Skeletal muscle satellite cell (primary cell): ENCODE measurements around the gene TTLL12.

Source experiments
- H3K27me3 ChIP-seq: 2 replicates; pipeline ENCODE4 v1.7.0; 2013; ENCODE audit warnings: low read length; ENCODE audit not compliant: control insufficient read depth, insufficient read depth
- H3K36me3 ChIP-seq: 2 replicates; pipeline ENCODE4 v1.7.0; 2013; ENCODE audit warnings: mild to moderate bottlenecking, control low read depth, low read length; ENCODE audit not compliant: insufficient read depth
- H3K4me1 ChIP-seq: 2 replicates; pipeline ENCODE4 v1.7.0; 2013; ENCODE audit warnings: low read length; ENCODE audit not compliant: control insufficient read depth, insufficient read depth
- H3K4me2 ChIP-seq: 2 replicates; pipeline ENCODE4 v1.7.0; 2013; ENCODE audit warnings: mild to moderate bottlenecking, low read length
- H3K4me3 ChIP-seq: 2 replicates; pipeline ENCODE4 v1.7.0; 2013; ENCODE audit warnings: low read length
- H3K9ac ChIP-seq: 2 replicates; pipeline ENCODE4 v1.7.0; 2013; ENCODE audit warnings: mild to moderate bottlenecking, low read depth, low read length, moderate library complexity
- H3K9me3 ChIP-seq: replicated peaks from 2 replicates; pipeline ENCODE4 v1.7.0; 2013; ENCODE audit warnings: mild to moderate bottlenecking, control low read depth, low read length

The TTLL12 gene

GRCh38 chr22:43205261-43205691 lies 18.3 kb upstream of the TTLL12 start:
- Histone ChIP-seq H3K27me3 (peaks cover 10% of the 10 kb centered on the region), H3K4me2 (no peak overlapping the region)

GRCh38 chr22:43203471-43203981 lies 16.6 kb upstream of the TTLL12 start:
- no peak overlapping the region for H3K9ac ChIP-seq
- H3K4me3 ChIP-seq, result no peak overlapping the region
- no peaks in the 10 kb centered on the region for H3K36me3 ChIP-seq
- no peak overlapping the region for H3K4me2 ChIP-seq
- peaks cover 16% of the 10 kb centered on the region for H3K27me3 ChIP-seq
- H3K4me1 ChIP-seq, result no peaks in the 10 kb centered on the region
- no peaks in the 10 kb centered on the region for H3K9me3 ChIP-seq

More at GRCh38 chr22:43205261-43205691, 18.3 kb upstream of the TTLL12 start:
- no peak overlapping the region for H3K9ac ChIP-seq
- no peak overlapping the region for H3K4me3 ChIP-seq
- H3K4me1 ChIP-seq, result no peaks in the 10 kb centered on the region
- H3K9me3 ChIP-seq, result no peaks in the 10 kb centered on the region
- no peaks in the 10 kb centered on the region for H3K36me3 ChIP-seq

- H3K36me3 ChIP-seq, result no peaks in the 10 kb centered on the region
- no peaks in the 10 kb centered on the region for H3K4me1 ChIP-seq
- no peak overlapping the region for H3K4me2 ChIP-seq
- no peak overlapping the region for H3K4me3 ChIP-seq
- peaks cover 20% of the 10 kb centered on the region for H3K27me3 ChIP-seq
- no peaks in the 10 kb centered on the region for H3K9me3 ChIP-seq
- H3K9ac ChIP-seq, result no peak overlapping the region
Observed at GRCh38 chr22:43202756-43203410, 15.9 kb upstream of the TTLL12 start.

- Histone ChIP-seq H3K4me2 (no peak overlapping the region), H3K9ac (no peak overlapping the region), H3K4me3 (no peak overlapping the region), H3K4me1 (peaks cover 3% of the 10 kb centered on the region), H3K27me3 (peaks cover 24% of the 10 kb centered on the region), H3K36me3 (no peaks in the 10 kb centered on the region), H3K9me3 (no peaks in the 10 kb centered on the region)
Observed at GRCh38 chr22:43202326-43202725, 15.4 kb upstream of the TTLL12 start.

GRCh38 chr22:43201486-43202219 lies 14.7 kb upstream of the TTLL12 start:
- H3K4me1 ChIP-seq, result peaks cover 9% of the 10 kb centered on the region
- H3K4me3 ChIP-seq, result no peak overlapping the region
- H3K27me3 ChIP-seq, result peaks cover 29% of the 10 kb centered on the region
- no peaks in the 10 kb centered on the region for H3K9me3 ChIP-seq
- H3K4me2 ChIP-seq, result no peak overlapping the region
- no peak overlapping the region for H3K9ac ChIP-seq
- H3K36me3 ChIP-seq, result no peaks in the 10 kb centered on the region

- H3K36me3 ChIP-seq, result no peaks in the 10 kb centered on the region
- H3K4me1 ChIP-seq, result peaks cover 9% of the 10 kb centered on the region
- H3K4me3 ChIP-seq, result no peak overlapping the region
- H3K27me3 ChIP-seq, result peaks cover 35% of the 10 kb centered on the region
- no peak overlapping the region for H3K9ac ChIP-seq
- H3K4me2 ChIP-seq, result no peak overlapping the region
- H3K9me3 ChIP-seq, result no peaks in the 10 kb centered on the region
Observed at GRCh38 chr22:43200555-43200954, 13.6 kb upstream of the TTLL12 start.

- H3K9me3 ChIP-seq, result no peaks in the 10 kb centered on the region
- no peak overlapping the region for H3K9ac ChIP-seq
Observed at GRCh38 chr22:43200031-43200430, 13.1 kb upstream of the TTLL12 start.

GRCh38 chr22:43199541-43199940 lies 12.6 kb upstream of the TTLL12 start:
- Histone ChIP-seq H3K4me2 (no peak overlapping the region), H3K36me3 (no peaks in the 10 kb centered on the region), H3K4me1 (peaks cover 9% of the 10 kb centered on the region), H3K9ac (no peak overlapping the region), H3K27me3 (peaks cover 45% of the 10 kb centered on the region), H3K4me3 (no peak overlapping the region), H3K9me3 (no peaks in the 10 kb centered on the region)

More at GRCh38 chr22:43200031-43200430, 13.1 kb upstream of the TTLL12 start:
- Histone ChIP-seq H3K36me3 (no peaks in the 10 kb centered on the region), H3K4me1 (peaks cover 9% of the 10 kb centered on the region), H3K4me3 (no peak overlapping the region), H3K27me3 (peaks cover 41% of the 10 kb centered on the region), H3K4me2 (no peak overlapping the region)

- no peaks in the 10 kb centered on the region for H3K36me3 ChIP-seq
- H3K27me3 ChIP-seq, result peaks cover 47% of the 10 kb centered on the region
- H3K9me3 ChIP-seq, result no peaks in the 10 kb centered on the region
- H3K4me3 ChIP-seq, result no peak overlapping the region
- no peak overlapping the region for H3K9ac ChIP-seq
- H3K4me1 ChIP-seq, result peaks cover 9% of the 10 kb centered on the region
- H3K4me2 ChIP-seq, result no peak overlapping the region
Observed at GRCh38 chr22:43198936-43199335, 12.0 kb upstream of the TTLL12 start.

- H3K9me3 ChIP-seq, result no peaks in the 10 kb centered on the region
- no peaks in the 10 kb centered on the region for H3K36me3 ChIP-seq
- no peak overlapping the region for H3K9ac ChIP-seq
- peaks cover 9% of the 10 kb centered on the region for H3K4me1 ChIP-seq
- H3K4me2 ChIP-seq, result no peak overlapping the region
- H3K27me3 ChIP-seq, result peaks cover 47% of the 10 kb centered on the region
- H3K4me3 ChIP-seq, result no peak overlapping the region
Observed at GRCh38 chr22:43198126-43198525, 11.2 kb upstream of the TTLL12 start.

GRCh38 chr22:43197271-43197941 lies 10.5 kb upstream of the TTLL12 start:
- Histone ChIP-seq H3K9me3 (no peaks in the 10 kb centered on the region), H3K27me3 (peaks cover 47% of the 10 kb centered on the region), H3K4me1 (peaks cover 9% of the 10 kb centered on the region), H3K4me2 (peak overlapping the region; percentile 55), H3K4me3 (no peak overlapping the region), H3K36me3 (no peaks in the 10 kb centered on the region), H3K9ac (no peak overlapping the region)
